GM20000 (cell line): ENCODE measurements around the gene RPL15.
"Not testable (repeated sequence)": the region's sequence is repeated elsewhere in the genome, so short reads cannot be mapped to it uniquely, and the experiment has no call there.

Source experiments
- DNase-seq: peaks from one replicate; pipeline ENCODE4 v3.0.0; 2012; ENCODE audit warnings: low spot score
- TF ChIP-seq, protein P1 (sequence below): IDR thresholded peaks from 2 replicates; pipeline ENCODE4 v1.5.1; 2012; ENCODE audit warnings: mild to moderate bottlenecking, control low read depth; ENCODE audit errors: extremely low read depth, missing control alignments

RPL15 gene

DNA sequence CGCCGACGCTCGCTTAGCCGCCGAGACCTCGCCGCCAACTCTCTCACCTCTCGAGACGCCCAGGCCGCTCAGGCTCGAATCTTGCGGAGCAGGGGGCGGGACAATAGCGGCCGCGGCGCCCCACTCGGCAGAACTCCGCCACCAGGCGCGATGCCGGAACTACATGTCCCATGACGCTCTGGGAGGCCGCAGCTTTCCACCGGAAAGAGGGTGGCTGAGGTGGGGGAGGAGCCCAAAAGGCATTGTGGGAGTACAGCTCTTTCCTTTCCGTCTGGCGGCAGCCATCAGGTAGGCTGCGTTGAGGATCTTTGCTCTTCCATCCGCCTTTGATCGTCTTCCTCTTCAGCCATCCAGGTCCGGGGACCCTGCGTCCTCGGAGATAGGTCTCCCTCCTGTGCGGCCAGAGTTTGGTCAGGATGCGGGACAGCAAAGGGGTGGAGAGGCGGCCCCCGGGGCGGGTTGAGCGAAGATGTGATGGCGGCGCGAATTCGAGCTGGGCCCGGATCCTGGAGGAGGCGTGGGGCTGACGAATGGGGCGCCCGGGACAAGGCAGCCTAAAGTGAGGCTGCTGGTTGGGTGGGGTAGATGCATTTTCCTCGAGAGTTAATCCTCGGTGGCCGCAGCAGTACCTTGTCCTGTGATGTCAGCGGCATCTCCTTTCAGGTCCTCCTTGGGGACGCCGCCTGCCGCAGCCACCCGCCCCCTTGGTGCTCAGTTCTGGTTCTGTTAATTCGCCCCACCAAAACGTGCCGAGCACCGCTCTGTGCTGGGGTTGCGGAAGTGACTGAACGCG, at the start of gene RPL15, which contains the start of gene NKIRAS1:
Gene RPL15 (plus strand): TSS at position 247 of the 793 bp plus-strand sequence. CDS start 728 bp downstream, outside the sequence.
Gene NKIRAS1 (minus strand): TSS at position 105 of the 793 bp plus-strand sequence. CDS start 6,086 bp downstream, outside the sequence.
- TF ChIP-seq, protein P1, sequence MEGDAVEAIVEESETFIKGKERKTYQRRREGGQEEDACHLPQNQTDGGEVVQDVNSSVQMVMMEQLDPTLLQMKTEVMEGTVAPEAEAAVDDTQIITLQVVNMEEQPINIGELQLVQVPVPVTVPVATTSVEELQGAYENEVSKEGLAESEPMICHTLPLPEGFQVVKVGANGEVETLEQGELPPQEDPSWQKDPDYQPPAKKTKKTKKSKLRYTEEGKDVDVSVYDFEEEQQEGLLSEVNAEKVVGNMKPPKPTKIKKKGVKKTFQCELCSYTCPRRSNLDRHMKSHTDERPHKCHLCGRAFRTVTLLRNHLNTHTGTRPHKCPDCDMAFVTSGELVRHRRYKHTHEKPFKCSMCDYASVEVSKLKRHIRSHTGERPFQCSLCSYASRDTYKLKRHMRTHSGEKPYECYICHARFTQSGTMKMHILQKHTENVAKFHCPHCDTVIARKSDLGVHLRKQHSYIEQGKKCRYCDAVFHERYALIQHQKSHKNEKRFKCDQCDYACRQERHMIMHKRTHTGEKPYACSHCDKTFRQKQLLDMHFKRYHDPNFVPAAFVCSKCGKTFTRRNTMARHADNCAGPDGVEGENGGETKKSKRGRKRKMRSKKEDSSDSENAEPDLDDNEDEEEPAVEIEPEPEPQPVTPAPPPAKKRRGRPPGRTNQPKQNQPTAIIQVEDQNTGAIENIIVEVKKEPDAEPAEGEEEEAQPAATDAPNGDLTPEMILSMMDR, result no peak
- peak; percentile 91 for DNase-seq

DNA sequence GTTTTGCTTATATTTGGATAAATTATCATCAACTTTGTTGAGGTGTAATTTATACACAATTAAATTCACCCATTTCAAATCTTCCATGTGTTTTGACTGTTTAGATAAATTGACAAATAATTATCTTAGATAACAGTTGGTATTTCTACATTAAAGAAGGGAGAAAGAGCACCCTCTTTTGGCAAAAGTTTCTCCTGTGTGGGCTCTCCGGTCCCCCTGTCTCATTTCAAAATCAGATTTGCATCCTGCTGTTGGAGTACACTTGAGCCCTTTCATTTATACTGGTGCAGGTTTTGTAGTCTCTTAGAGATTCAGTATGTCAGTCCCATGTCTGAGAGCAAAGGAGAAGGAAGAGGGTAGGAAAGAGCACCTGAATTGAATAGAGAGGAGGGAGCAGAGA, 49.5 kb upstream of the RPL15 start:
- DNase-seq, result no peak
- TF ChIP-seq, protein P1, result no peak

DNA sequence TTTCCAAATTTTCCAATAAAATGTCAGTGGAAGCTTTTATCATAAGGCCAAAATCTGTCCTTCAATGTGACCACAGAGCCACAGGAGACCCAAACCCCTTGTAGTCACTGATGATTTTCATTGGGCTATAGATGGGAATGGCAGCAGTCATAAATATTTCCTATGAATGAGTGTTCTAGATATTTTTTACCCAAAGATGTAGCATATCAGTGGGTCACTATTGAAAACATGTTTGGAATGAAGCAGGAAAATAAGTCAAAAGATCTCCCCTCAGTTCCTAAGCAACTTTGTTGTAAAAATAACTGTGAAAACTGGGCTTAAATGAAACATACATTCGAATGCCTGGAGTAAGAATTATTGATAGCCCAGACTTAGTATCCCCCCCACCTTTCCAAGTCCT, 49.1 kb upstream of the RPL15 start:
- TF ChIP-seq, protein P1, result no peak
- DNase-seq, result no peak

DNA sequence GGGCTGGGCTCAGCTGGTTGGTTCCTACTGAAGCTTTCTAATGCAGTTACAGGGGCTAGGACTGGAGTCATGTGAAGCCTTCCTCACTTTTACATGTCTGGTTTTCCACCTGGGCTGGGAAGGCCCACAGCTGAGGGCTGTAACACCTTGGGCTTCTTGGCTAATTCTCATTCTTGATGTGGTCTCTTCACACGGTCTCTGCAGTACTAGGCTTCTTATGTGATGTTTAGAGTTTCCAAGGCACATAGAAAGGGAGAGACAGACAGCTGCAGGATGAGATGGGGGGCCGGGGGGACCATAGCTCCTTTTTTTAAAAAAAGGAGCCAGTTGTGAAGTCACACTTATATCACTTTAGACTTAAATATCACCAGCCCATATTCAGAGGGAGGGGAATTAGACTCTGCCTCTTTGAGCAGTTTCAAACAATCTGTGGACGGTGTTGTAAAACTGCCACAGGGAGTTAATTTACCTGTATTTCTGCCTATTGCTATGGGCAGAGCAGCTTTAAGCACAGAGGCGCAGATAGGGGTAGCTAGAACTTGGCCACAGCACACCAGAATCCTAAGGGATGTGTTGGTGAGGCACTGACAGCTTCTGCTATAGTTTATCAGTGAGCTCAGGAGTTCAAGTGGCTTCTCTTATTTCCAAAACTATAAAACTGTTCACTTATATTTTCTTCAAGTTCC, 46.8 kb upstream of the RPL15 start:
- DNase-seq, result no peak
- TF ChIP-seq, protein P1, result no peak

DNA sequence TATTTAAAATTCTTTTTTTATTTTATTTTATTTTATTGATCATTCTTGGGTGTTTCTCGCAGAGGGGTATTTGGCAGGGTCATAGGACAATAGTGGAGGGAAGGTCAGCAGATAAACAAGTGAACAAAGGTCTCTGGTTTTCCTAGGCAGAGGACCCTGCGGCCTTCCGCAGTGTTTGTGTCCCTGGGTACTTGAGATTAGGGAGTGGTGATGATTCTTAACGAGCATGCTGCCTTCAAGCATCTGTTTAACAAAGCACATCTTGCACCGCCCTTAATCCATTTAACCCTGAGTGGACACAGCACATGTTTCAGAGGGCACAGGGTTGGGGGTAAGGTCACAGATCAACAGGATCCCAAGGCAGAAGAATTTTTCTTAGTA, 46.3 kb upstream of the RPL15 start:
- not testable (repeated sequence) for DNase-seq

DNA sequence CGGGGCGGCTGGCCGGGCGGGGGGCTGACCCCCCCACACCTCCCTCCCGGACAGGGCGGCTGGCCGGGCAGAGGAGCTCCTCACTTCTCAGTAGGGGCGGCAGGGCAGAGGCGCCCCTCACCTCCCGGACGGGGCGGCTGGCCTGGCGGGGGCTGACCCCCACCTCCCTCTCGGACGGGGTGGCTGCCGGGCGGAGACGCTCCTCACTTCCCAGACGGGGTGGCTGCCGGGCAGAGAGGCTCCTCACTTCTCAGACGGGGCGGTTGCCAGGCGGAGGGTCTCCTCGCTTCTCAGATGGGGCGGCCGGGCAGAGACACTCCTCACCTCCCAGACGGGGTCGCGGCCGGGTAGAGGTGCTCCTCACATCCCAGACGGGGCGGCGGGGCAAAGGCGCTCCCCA, 45.6 kb upstream of the RPL15 start:
- DNase-seq, result not testable (repeated sequence)

DNA sequence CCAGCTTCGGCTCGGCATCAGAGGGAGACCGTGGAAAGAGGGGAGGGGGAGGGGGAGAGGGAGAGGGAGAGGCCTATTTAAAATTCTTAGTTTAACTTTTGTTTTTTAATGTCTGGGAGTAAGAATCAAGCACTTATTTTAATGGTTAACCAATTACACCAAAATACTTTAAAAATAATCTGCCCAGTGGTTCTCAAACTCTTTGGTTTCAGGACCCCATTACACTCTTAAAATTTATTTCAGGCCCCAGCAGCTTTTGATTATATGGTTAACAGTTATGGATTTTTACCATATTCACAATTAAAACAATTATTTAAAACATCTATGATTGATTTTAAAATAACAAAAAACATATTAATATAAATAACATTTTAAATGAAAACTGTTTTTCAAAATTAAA, 44.6 kb upstream of the RPL15 start:
- TF ChIP-seq, protein P1, result no peak
- no peak for DNase-seq

DNA sequence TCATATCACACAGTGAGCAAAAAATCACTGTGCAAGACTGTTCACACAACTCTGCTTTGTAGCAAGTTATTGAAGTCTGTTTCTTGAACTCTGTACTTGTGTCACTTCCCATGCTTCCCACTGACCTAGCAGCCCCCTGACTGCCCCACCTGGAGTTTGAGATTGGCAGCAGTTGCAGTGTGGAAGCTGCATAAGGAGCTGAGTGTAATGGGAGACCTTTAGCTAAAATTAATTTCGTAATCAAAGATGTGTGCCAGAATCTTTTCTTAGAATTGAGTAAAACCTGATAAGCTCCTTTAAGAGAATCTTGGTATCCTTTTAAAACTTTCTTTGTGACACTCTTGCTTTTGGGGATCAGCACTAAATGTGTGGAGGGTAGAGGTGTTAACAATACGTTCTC, 43.0 kb upstream of the RPL15 start:
- DNase-seq, result no peak
- TF ChIP-seq, protein P1, result no peak
